DND-41 (cell line): ENCODE measurements around the gene ZFYVE16.

Experiments used
- ATAC-seq: fragments of 200-7000 bp; cut with Tn5 transposase; 3 replicates; pipeline ENCODE4 v1.9.1; 2021; ENCODE audit warnings: low read depth; ENCODE audit not compliant: insufficient read depth
- DNase-seq: peaks from one replicate; pipeline ENCODE4 v3.0.0-alpha.2; 2020
- H2AFZ ChIP-seq: 2 replicates; pipeline ENCODE4 v1.6.0; 2012; ENCODE audit warnings: low read depth, low read length
- H3K27ac ChIP-seq: 2 replicates; pipeline ENCODE4 v1.5.1; 2012; ENCODE audit warnings: low read length, inconsistent platforms
- H3K27me3 ChIP-seq: fragments of 200-600 bp; sonication (generic); 2 replicates; pipeline ENCODE4 v1.6.0; 2012; ENCODE audit warnings: low read length, mild to moderate bottlenecking, inconsistent platforms; ENCODE audit not compliant: insufficient read depth, poor library complexity
- H3K36me3 ChIP-seq: 2 replicates; pipeline ENCODE4 v1.5.1; 2012; ENCODE audit warnings: low read length, inconsistent platforms; ENCODE audit not compliant: insufficient read depth
- H3K4me1 ChIP-seq: 2 replicates; pipeline ENCODE4 v1.5.1; 2012; ENCODE audit warnings: mild to moderate bottlenecking, low read length; ENCODE audit not compliant: insufficient read depth
- H3K4me2 ChIP-seq: 2 replicates; pipeline ENCODE4 v1.6.0; 2012; ENCODE audit warnings: mild to moderate bottlenecking, moderate library complexity, low read length, inconsistent platforms; ENCODE audit not compliant: insufficient read depth
- H3K4me3 ChIP-seq, 2 experiments: fragments of 200-600 bp in 1 of 2; shearing (Covaris generic) in 1 of 2; 2 replicates each; pipeline ENCODE4 v1.5.1; 2012 to 2016; ENCODE audit warnings: inconsistent platforms in 2 of 2, low read length in 2 of 2, mild to moderate bottlenecking in 2 of 2, low read depth in 1 of 2, moderate library complexity in 1 of 2
- H3K79me2 ChIP-seq: 2 replicates; pipeline ENCODE4 v1.6.0; 2012; ENCODE audit warnings: low read length, inconsistent platforms; ENCODE audit not compliant: insufficient read depth
- H3K9ac ChIP-seq: 2 replicates; pipeline ENCODE4 v1.6.0; 2012; ENCODE audit warnings: low read depth, mild to moderate bottlenecking, inconsistent platforms, low read length, moderate library complexity
- H3K9me3 ChIP-seq: 2 replicates; pipeline ENCODE4 v1.5.1; 2012; ENCODE audit warnings: low read length, moderate library complexity, mild to moderate bottlenecking, inconsistent platforms; ENCODE audit not compliant: insufficient read depth, severe bottlenecking
- H4K20me1 ChIP-seq: 2 replicates; pipeline ENCODE4 v1.6.0; 2012; ENCODE audit warnings: low read length; ENCODE audit not compliant: insufficient read depth
- CTCF ChIP-seq: IDR thresholded peaks from 2 replicates; pipeline ENCODE4 v1.5.1; 2012; ENCODE audit warnings: borderline replicate concordance, low read length, moderate library complexity, mild to moderate bottlenecking; ENCODE audit not compliant: poor library complexity, severe bottlenecking; ENCODE audit errors: extremely low read depth
- EZH2 ChIP-seq: IDR thresholded peaks from 3 replicates; pipeline ENCODE4 v1.6.1; 2012; ENCODE audit warnings: borderline replicate concordance, low read depth, mild to moderate bottlenecking, moderate library complexity, low read length, inconsistent platforms; ENCODE audit not compliant: severe bottlenecking

The ZFYVE16 gene

GRCh38 chr5:80495891-80496290 is 88.0 kb downstream of the ZFYVE16 start:
- Histone ChIP-seq H3K79me2 (no peaks in the 10 kb centered on the region), H3K36me3 (no peaks in the 10 kb centered on the region), H3K4me1 (no peaks in the 10 kb centered on the region), H2AFZ (no peak overlapping the region), H3K4me2 (no peak overlapping the region), H3K9ac (no peak overlapping the region), H3K9me3 (no peaks in the 10 kb centered on the region), H3K4me3 (no peak overlapping the region), H3K27ac (no peak overlapping the region), H4K20me1 (no peaks in the 10 kb centered on the region), H3K27me3 (no peaks in the 10 kb centered on the region)
- no peak for TF ChIP-seq CTCF
- no peak for TF ChIP-seq EZH2
- ATAC-seq (no peak), DNase-seq (no peak)

GRCh38 chr5:80502800-80503199 is 94.9 kb downstream of the ZFYVE16 start:
- Histone ChIP-seq H3K4me1 (no peaks in the 10 kb centered on the region), H3K9me3 (no peaks in the 10 kb centered on the region), H3K79me2 (no peaks in the 10 kb centered on the region), H3K4me2 (no peak overlapping the region), H3K27ac (no peak overlapping the region), H3K27me3 (no peaks in the 10 kb centered on the region), H3K9ac (no peak overlapping the region), H3K4me3 (no peak overlapping the region), H3K36me3 (no peaks in the 10 kb centered on the region), H4K20me1 (no peaks in the 10 kb centered on the region), H2AFZ (no peak overlapping the region)
- TF ChIP-seq EZH2 (no peak), CTCF (no peak)
- DNase-seq, result no peak
- ATAC-seq, result no peak

DNA sequence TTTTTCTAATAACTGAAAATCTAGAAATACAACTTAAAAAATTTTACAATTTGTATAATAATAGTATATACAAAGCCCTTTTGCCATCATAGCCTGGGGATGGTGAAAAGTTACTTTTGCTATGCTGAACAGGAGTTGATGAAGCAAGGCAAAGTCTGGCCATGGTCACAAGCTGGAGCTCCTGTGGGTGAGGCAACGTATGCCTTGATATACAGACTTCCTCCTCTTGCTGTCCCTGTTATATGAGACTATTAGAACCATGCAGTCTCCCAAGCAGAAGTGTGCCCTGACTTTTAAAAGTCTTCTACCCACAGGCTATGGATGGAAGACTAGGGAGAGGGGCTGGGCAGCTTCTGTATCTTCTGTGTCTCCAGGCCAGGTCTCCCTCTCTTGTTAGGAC is 95.8 kb downstream of the ZFYVE16 start:
- Histone ChIP-seq H3K36me3 (no peaks in the 10 kb centered on the region), H3K4me1 (no peaks in the 10 kb centered on the region), H3K4me2 (no peak overlapping the region), H3K27ac (no peak overlapping the region), H2AFZ (no peak overlapping the region), H3K9ac (no peak overlapping the region), H4K20me1 (no peaks in the 10 kb centered on the region), H3K9me3 (no peaks in the 10 kb centered on the region), H3K4me3 (no peak overlapping the region), H3K79me2 (no peaks in the 10 kb centered on the region), H3K27me3 (no peaks in the 10 kb centered on the region)
- no peak for DNase-seq
- TF ChIP-seq EZH2, result no peak
- TF ChIP-seq CTCF, result no peak
- ATAC-seq, result no peak

DNA sequence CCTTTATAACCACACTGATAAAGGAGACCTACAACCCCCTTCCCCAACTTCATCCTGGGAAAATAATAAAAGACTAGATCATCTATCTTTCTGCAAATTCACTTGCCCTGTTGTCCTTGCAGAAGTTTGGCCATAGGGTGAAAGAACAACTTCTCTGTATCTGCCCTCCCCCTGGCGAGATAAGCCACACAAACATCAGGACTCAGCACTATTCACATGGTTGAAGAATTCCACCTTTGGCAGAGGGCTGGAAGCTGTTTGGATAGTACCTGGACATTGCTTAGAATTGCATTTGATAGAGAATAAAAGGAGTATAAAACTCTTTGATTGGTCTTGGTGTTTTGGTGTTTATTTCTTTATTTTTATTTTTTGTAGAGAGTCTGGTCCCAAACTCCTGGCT is 97.0 kb downstream of the ZFYVE16 start:
- no peak overlapping the region for H2AFZ ChIP-seq
- no peaks in the 10 kb centered on the region for H3K36me3 ChIP-seq
- no peak overlapping the region for H3K9ac ChIP-seq
- no peak for DNase-seq
- no peaks in the 10 kb centered on the region for H3K27me3 ChIP-seq
- no peaks in the 10 kb centered on the region for H4K20me1 ChIP-seq
- TF ChIP-seq CTCF, result no peak
- TF ChIP-seq EZH2, result no peak
- H3K27ac ChIP-seq, result no peak overlapping the region
- H3K4me2 ChIP-seq, result no peak overlapping the region
- H3K4me1 ChIP-seq, result no peaks in the 10 kb centered on the region
- H3K79me2 ChIP-seq, result no peaks in the 10 kb centered on the region
- H3K9me3 ChIP-seq, result no peaks in the 10 kb centered on the region
- no peak for ATAC-seq
- H3K4me3 ChIP-seq, result no peak overlapping the region
